ENCODE measurements around the gene BMP7.

DNA sequence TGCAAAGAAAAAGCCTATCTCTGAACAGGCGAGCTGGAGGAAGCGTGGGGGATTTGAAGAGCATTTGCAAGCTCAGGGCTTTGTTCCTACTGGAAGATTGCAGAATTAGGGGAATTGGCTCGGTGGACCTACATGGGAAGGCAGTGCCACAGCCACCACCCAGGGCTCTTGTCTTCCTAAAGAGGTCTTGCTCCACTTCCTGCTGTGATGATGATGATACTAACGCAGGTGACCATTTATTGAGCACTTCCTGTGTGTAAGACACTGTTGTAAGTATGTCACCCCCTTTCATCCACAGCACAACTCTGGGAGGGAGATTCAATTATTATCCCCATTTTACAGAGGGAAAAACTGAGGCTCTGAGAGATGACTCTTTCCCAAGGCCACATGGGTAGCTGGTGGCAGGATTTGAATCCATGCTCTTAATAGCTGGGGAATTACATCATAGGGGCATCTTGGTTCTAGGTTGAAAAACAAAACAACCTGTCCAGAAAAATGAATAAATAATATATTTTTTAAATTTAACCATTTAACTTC lies 41.2 kb downstream of the BMP7 start:
- TF ChIP-seq POLR2A (IDR thresholded peaks at IDR 0.05; ENCODE audit: low read depth, low read length) (no peak), TAF1 (IDR thresholded peaks at IDR 0.05; ENCODE audit: low read depth, low read length) (no peak), POLR2AphosphoS5 (IDR thresholded peaks at IDR 0.05; ENCODE audit: low read depth, low read length) (no peak), POU2F2 (IDR thresholded peaks at IDR 0.05; ENCODE audit: low read depth, low read length) (no peak)

Data from GM12891 (cell line).